ENCODE measurements around the gene RFXAP.

- no peak for TF ChIP-seq CTCF (IDR thresholded peaks at IDR 0.05; ENCODE audit: low read length)
- TF ChIP-seq EZH2 (IDR thresholded peaks at IDR 0.05; ENCODE audit: borderline replicate concordance, low read length), result no peak
Observed at GRCh38 chr13:36829753-36830152, 10.7 kb downstream of the RFXAP start.

Measured in OCI-LY1 (cell line).